ENCODE results near the gene INPP1. TPM values are rescaled to one million over a fixed set of nuclear protein-coding genes. Genes with fewer than 3 reads are reported as not detected.

The INPP1 gene
- total RNA-seq, 2 donors from 2014 or later, result 9.2 to 24.1 TPM

DNA sequence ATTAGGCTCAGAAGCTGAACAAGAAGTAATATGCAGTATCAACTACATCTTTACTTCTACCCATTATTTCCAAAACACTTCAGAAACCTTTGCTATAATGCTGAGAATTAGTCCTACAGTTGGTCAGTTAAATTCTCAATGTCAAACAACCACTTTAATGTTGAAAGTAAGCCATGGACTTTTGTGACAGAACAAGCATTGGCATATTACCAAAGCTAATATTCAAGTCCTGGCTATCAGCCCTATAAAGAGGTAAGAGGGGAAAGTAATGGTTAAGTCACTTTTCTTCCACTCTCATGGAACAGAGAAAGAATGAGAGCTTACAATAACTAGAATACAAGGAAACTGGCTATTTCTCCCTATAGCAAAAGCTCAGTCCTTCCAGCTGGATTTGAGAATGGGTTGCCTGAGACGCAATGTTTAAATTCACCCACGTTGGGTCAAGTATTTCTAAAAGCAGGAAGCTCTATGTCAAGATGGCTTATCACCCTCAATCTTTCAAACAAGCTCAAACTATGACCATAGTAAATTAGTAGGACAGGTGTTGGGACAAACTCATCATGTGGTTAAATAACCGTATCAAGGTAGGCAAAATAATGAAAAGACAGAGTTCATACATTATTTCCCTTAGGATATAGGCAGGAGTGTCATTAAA, 33.3 kb downstream of the INPP1 start:
- no peak for DNase-seq (ENCODE audit: low spot score in 2 of 2)
- Mint-ChIP-seq H3K27ac (no peak overlapping the region), H3K9me3 (no peaks in the 10 kb centered on the region), H3K36me3 (no peaks in the 10 kb centered on the region)
- no peak for ATAC-seq

DNA sequence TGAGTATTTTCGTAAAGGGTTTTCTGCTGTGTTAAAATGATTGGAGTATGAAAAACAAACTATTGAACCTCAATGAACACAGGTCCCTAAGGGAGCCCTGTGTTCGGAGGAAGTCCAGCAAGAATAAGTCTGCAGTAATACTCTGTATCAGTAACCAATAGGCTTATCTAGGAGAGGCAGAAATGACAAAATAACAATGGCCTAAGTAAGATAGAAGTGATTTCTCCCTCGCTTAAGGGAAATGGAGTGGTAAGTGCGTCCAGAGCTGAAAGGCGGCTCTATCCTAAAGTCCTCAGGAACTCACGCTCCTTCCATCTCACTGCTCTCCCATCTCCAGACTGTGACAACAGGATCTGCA, 35.5 kb downstream of the INPP1 start:
- Mint-ChIP-seq H3K9me3 (no peaks in the 10 kb centered on the region), H3K27ac (no peak overlapping the region), H3K36me3 (no peaks in the 10 kb centered on the region)
- DNase-seq (ENCODE audit: low spot score in 2 of 2) (no peak), ATAC-seq (no peak)

DNA sequence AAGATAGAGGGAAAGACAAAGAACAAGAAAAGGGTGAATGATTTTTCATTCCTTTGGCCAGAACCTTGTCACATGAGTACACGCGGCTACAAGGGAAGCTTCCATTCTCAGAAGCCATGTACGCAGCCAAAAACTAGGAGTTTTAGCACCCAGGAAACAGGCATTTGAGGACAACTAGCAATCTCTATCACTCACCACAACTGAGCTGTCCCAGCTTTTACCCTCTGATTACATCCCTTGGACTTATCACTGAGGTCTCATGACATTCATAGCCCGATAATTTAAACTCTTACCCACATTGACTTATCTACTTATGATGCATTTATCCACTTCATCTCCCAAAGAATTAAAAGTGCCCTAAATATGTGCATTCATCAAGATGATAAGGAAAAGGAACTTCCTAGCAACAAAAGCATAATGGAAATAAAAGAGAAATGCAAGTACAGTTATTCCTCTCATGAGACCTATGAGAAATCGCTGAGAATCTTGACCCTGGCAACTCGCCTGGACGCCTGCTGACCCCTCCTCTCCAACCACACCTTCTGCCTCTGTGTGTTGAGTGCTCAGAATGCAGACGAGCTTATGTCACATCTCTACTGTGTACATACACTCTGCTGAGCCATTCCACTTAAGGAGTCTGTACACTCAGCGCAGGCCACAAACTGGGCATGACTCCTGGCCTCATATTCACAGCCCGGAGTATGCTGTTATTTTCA, 36.0 kb downstream of the INPP1 start:
- Mint-ChIP-seq H3K9me3 (no peaks in the 10 kb centered on the region), H3K27ac (no peak overlapping the region), H3K36me3 (no peaks in the 10 kb centered on the region)
- ATAC-seq, result no peak
- no peak for DNase-seq (ENCODE audit: low spot score in 2 of 2)

DNA sequence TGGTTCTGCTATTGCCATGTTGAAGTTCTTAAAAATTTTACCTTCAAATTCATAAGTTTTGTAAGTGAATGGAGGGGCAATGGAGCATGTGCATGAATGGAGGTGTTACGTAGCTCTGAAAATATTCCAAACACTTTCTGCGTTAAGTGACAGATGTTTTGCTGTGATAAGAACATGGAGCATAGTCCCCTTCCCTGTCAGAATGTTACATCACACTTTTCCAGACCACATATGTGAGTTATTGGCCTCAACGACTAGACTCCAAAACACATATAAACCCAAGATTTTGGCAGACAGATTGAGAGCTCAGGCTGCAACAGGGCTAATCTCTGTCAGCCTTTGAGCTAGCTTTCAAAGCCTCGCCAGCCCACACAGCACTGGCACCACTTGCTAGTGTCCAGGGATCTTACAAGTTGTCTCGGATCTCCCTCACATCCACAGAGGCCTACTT, 37.6 kb downstream of the INPP1 start:
- no peak overlapping the region for H3K27ac Mint-ChIP-seq
- ATAC-seq, result no peak

DNA sequence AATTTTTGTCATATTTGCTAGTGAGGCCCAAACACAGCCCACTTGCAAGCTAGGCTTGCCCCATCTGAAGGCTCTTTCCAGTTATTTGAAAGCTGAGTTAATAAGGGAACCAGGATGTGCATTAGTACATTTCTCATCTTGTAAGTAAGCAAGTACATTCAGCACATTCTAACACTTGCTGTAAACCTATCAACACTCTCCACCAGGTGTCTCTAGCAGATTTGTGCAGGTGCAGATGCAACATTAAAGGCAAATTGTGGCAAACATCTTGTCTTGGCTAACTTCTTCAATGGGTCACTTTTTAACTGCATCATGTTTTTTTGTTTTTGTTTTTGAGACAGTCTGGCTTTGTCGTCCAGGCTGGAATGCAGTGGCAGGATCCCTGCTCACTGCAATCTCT, 39.5 kb downstream of the INPP1 start:
- H3K36me3 Mint-ChIP-seq, result no peaks in the 10 kb centered on the region
- H3K27ac Mint-ChIP-seq, result no peak overlapping the region
- peak in 1 of 2 donors; percentile 14 for DNase-seq (ENCODE audit: low spot score in 2 of 2)
- no peaks in the 10 kb centered on the region for H3K9me3 Mint-ChIP-seq
- peak; percentile 77 to 80 for ATAC-seq

More for the DNA sequence above, 37.6 kb downstream of the INPP1 start:
- no peaks in the 10 kb centered on the region for H3K36me3 Mint-ChIP-seq
- no peaks in the 10 kb centered on the region for H3K9me3 Mint-ChIP-seq
- no peak for DNase-seq (ENCODE audit: low spot score in 2 of 2)

DNA sequence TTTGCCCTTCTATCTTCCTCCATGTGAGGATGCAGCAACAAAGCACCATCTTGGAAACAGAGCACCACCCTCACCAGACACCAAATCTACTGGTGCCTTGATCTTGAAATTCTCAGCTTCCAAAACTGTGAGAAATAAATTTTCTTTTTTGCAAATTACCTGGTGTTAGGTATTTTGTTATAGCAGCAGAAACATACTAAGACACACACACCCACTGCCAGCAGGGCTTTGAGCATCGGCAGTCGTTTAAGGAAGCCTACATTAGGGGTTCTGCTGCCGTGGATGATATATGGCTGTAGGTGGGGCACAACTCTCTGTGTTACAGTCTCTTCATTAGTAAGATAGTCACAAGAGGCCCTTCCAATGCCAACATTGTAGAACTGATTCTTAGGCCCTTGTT, 44.0 kb downstream of the INPP1 start:
- DNase-seq (ENCODE audit: low spot score in 2 of 2), result no peak
- ATAC-seq, result no peak
- no peak overlapping the region for H3K27ac Mint-ChIP-seq
- no peaks in the 10 kb centered on the region for H3K36me3 Mint-ChIP-seq
- no peaks in the 10 kb centered on the region for H3K9me3 Mint-ChIP-seq

DNA sequence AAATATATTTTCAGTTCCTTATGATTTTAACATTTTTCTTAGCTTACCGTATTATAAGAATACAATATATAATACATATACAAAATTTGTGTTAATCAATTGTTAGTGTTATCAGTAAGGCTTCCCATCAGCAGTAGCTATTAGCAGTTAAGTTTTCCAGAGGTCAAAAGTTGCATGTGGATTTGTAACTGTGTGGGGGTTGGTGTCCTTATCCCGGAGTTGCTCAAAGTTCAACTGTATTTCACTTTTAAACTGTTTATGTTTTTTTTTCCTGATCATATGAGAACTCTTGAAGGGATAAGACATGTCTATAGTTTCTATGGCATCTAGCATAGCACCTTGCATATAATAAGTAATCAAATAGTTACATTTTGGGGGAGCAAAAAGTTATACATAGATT, 52.9 kb downstream of the INPP1 start:
- DNase-seq (ENCODE audit: low spot score in 2 of 2) (no peak), ATAC-seq (no peak)
- H3K36me3 Mint-ChIP-seq, result no peaks in the 10 kb centered on the region
- H3K27ac Mint-ChIP-seq, result no peak overlapping the region
- no peaks in the 10 kb centered on the region for H3K9me3 Mint-ChIP-seq

DNA sequence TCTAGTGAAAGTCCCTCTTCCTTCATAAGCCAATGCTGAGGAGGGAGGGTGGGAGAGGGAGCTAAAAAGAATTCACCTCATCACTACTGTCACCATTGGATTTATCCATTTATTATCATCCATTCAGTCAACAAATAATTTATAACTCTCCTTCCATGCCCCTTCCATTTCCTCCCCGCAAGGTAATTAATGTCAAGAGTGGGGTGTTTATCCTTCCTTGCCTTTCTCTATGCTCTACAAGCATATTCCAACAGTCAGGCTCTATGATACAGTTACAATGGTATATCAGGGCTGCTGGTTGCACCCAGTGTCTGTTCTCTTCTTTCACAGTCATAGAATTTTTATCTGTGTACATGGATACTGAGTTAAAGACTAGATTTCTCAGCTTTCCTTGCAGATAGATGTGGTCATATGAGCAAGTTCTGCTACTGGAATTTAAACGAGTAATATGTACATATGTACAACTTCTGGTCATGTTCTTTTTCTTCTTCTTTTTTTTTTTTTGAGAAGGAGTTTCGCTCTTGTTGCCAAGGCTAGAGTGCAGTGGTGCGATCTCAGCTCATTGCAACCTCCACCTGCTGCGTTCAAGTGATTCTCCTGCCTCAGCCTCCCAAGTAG, 59.7 kb downstream of the INPP1 start:
- no peak for ATAC-seq
- no peaks in the 10 kb centered on the region for H3K36me3 Mint-ChIP-seq
- H3K27ac Mint-ChIP-seq, result no peak overlapping the region
- no peak for DNase-seq (ENCODE audit: low spot score in 2 of 2)
- no peaks in the 10 kb centered on the region for H3K9me3 Mint-ChIP-seq

DNA sequence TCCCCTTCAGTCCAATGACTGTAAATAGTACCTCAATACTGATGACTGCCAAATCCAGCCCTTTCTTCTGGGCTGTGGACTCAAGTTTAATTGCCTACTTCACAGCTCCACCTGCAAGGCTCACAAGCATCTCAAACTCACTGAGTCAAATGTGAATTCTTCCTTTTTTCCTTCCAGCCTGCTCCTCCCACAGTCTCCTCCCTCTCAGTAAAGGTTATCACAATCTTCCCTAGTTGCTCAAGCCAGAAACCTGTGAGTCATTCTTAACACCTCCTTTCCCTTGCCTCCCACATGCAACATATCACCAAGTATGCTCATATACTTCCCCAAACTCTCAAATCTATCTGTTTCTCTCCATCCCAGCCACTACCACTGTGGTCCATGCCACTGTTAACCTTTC, 61.1 kb downstream of the INPP1 start:
- no peaks in the 10 kb centered on the region for H3K36me3 Mint-ChIP-seq
- no peak overlapping the region for H3K27ac Mint-ChIP-seq
- peak in 1 of 2 donors; percentile 26 for DNase-seq (ENCODE audit: low spot score in 2 of 2)
- ATAC-seq, result peak; percentile 67
- H3K9me3 Mint-ChIP-seq, result no peaks in the 10 kb centered on the region

DNA sequence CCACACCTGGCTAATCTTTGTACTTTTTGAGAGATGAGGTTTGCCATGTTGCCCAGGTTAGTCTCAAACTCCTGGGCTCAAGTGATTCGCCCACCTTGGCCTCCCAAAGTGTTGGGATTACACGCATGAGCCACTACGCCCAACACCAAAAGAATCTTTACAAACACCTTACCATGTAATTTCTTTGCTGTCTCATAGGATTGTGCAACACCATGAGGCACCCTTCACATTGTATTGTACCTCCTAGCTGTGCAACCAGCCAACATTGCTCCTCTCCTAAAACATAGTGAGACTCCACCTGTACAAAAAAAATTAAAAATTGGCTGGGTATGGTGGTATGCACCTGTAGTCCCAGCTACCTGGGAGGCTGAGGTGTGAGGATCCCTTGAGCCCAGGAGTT, 61.7 kb downstream of the INPP1 start:
- no peak overlapping the region for H3K27ac Mint-ChIP-seq
- DNase-seq (ENCODE audit: low spot score in 2 of 2) (no peak), ATAC-seq (no peak)
- H3K9me3 Mint-ChIP-seq, result no peaks in the 10 kb centered on the region
- H3K36me3 Mint-ChIP-seq, result no peaks in the 10 kb centered on the region

DNA sequence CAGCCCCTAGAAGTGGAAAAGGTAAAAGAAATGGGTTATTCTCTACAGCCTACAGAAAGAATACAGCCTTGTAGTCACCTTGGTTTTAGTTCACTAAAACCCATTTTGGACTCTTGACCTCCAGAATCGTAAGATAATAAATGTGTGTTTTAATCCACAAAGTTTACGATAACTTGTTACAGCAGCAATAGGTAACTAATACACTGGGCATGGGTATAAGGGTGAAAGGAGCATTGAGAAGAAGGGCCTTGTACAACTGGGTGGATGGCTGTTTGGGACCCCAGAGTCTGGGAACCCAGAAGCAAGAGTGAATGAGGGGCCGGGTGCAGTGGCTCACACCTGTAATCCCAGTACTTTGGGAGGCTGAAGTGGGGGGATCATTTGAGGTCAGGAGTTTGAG, 62.6 kb downstream of the INPP1 start:
- DNase-seq (ENCODE audit: low spot score in 2 of 2) (no peak), ATAC-seq (no peak)
- Mint-ChIP-seq H3K27ac (no peak overlapping the region), H3K9me3 (no peaks in the 10 kb centered on the region), H3K36me3 (no peaks in the 10 kb centered on the region)

DNA sequence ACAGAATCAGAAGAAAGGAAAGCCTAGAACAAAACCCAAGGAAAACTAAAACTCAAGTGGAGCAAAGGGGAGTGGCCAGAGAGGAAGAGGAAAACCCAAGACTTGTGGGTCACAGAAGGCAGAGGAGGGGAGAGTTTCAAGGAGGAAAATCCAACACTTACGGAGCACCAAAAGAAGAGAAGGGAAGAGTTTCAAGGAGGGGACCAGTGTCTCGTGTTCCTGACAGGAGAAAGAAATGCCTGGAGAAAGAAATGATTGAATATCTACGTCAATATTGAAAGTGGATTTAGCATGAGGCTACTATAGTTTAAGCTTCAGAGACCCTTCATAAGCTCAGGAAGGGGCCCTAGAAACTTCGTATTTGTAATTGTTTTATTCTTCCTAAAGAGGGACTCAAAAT, 63.4 kb downstream of the INPP1 start:
- H3K9me3 Mint-ChIP-seq, result no peaks in the 10 kb centered on the region
- ATAC-seq (no peak), DNase-seq (ENCODE audit: low spot score in 2 of 2) (no peak)
- H3K27ac Mint-ChIP-seq, result no peak overlapping the region
- peaks cover 0 to 4% of the 10 kb centered on the region in 2 donors for H3K36me3 Mint-ChIP-seq

DNA sequence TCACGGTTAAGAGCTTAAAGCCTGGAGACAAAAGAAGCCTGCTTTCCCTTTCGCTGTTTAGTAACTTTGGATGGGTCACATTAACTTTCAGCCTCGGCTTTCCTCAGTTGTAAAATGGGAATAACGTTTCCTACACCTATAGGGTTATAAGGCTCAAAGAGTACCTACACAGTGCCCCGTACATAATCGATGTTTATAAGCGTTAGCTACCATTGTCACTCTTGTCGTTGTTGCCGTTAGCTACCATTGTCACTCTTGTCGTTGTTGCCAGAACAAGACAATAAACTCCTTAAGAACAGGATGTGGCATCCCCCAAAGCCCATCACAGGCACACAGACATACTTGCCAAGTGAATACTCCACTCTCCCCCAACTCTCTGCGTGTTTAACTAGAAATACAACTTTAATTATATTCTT, 63.9 kb downstream of the INPP1 start:
- peaks cover 0 to 8% of the 10 kb centered on the region in 2 donors for H3K36me3 Mint-ChIP-seq
- no peaks in the 10 kb centered on the region for H3K9me3 Mint-ChIP-seq
- DNase-seq (ENCODE audit: low spot score in 2 of 2), result no peak
- ATAC-seq, result peak; percentile 13 to 34
- H3K27ac Mint-ChIP-seq, result peak overlapping the region in 1 of 2 donors; percentile 91

DNA sequence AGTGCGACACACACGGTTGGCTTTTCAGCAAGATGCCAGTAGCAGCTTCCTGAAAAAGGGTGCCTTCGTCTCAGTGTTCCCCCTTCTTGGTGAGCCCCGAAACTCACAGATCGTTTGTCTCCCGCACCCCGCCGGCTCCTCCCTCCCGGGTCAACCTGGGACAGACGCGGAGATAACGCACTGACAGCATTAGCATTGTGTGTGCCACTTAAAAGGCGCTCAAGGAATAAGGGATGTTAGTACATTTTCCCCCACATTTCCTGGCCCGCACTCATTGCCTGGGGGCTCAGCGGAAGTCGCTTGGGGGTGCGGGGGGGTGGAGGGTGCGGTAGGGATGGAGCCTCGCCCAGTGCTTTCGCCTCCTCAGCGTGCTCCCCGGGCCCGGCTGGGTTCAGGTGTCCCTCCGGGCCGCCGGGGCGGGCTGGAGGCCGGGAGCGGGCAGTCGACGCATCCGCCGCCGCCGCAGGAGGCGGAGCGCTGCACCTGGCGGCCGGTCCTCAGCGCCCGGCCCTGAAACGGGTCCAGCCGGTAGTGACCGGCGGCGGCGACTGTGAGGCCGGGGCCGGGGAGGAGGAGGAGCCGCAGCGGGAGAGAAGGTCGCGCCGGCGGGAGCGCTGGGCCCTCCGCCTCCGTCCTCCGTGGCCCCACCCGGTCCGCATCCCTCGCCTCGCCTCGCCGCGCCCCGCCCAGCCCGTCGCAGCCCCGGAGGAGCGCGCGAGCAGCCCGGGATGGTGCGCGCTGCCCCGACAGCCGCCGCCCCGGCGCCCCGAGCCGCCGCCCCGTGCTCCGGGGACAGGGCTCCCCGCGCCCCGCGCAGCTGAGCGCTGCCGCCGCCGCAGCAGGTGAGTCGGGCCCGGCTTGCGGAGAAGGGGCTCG, 64.5 kb downstream of the INPP1 start, which contains the start of gene MFSD6:
Gene MFSD6 (plus strand): TSS at position 694 of the 876 bp plus-strand sequence. CDS start 27,675 bp downstream, outside the sequence.
- H3K36me3 Mint-ChIP-seq, result peaks cover 0 to 12% of the 10 kb centered on the region in 2 donors
- ATAC-seq (peak; percentile 41 to 61), DNase-seq (ENCODE audit: low spot score in 2 of 2) (peak; percentile 64 to 69)
- H3K9me3 Mint-ChIP-seq, result no peaks in the 10 kb centered on the region
- H3K27ac Mint-ChIP-seq, result peak within 1 kb of the TSS; percentile 92 to 96

DNA sequence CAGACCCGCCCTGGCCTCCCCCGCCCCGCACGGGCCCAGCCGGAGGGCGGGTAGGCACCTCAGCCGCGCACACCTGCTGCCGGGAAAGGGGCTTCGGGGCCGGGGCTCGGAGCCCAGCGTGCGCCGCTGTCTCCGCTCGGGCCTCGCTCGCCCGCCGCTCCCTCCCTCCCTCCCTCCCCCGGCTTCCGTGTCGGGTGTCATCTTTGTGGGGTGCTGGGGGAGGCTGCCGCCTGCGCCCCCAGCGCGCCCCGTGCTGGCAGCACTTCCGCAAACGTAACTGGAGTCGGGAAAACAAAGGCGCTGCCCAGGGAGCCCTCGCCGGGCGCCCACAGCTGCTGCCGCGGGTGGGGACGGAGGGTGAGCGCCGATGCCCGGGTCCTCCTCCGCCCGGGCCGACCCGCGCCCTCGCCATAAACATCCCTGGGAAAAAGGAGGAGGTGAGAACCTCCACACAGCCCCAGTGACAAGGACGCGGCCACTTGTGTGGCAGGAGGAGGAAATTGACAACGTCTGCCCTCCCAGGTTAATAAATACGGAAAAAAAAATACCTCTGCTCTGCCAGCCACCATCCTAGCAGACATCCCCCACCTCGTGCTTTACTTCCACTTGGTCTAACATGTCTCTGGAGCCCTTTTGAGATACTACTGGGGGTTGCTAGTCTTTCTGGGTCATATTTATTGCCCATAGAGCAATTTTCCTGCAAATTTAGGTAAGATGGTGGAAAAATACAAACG, 65.3 kb downstream of the INPP1 start:
- DNase-seq (ENCODE audit: low spot score in 2 of 2) (peak; percentile 65 to 80), ATAC-seq (peak; percentile 49 to 59)
- peaks cover 5 to 20% of the 10 kb centered on the region in 2 donors for H3K36me3 Mint-ChIP-seq
- H3K9me3 Mint-ChIP-seq, result no peaks in the 10 kb centered on the region
- H3K27ac Mint-ChIP-seq, result peak overlapping the region; percentile 92 to 96

DNA sequence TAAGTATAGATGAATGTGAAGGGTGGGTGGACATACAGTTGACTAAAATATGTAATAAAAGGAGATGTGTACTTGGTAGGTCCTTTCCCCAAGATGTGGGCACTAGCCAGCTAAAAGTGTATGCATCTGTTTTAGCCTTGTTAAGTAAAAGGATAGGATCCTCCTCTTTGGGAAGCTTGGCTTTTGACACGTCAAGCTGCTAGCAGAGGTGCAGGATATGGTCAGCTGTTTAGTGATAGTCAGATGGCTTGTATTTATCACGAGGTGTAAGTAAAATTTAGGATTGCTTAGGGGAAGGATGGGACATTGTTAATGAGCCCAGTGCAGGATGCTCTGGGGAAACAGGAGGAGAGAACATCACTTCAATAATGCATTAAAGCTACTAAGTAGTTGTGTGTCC, 66.2 kb downstream of the INPP1 start:
- ATAC-seq, result no peak
- H3K36me3 Mint-ChIP-seq, result peaks cover 5 to 22% of the 10 kb centered on the region in 2 donors
- DNase-seq (ENCODE audit: low spot score in 2 of 2), result no peak
- H3K9me3 Mint-ChIP-seq, result no peaks in the 10 kb centered on the region
- H3K27ac Mint-ChIP-seq, result peak overlapping the region; percentile 92 to 96

Measured in activated naive CD4-positive, alpha-beta T cell treated with anti-CD3 and anti-CD28 coated beads, Interleukin-2, amount 50 U/mL, for 72 hours (primary cell).